ENCODE measurements around the gene TRIM33. TPM values are rescaled to one million over a fixed set of nuclear protein-coding genes. Genes with fewer than 3 reads are reported as not detected.
A peak's percentile ranks its signal among the peaks of the same experiment; 100 is the strongest.

The TRIM33 gene
- total RNA-seq, 1 experiment from 2014 or later = 38.7 TPM

DNA sequence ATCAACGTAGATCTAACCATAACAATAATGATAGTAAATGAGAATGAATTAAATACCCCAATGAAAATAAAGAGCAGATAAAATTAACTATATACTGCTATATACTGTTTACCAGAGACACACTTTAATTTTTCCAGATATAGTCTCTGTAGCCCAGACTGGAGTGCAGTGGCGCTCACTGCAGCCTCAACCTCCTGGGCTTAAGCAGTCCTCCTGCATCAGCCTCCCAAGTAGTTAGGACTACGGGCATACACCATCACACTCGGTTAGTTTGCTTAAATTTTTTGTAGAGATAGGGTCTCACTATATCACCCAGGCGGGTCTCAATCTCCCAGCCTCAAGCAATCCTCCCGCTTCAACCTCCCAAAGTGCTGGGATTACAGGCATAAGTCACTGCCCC lies 37.2 kb downstream of the TRIM33 start:
- Histone ChIP-seq H3K79me2 (ENCODE audit: low read depth) (peaks cover 99% of the 10 kb centered on the region), H3K4me2 (no peak overlapping the region), H3K9me3 (ENCODE audit: insufficient read depth, low read depth) (peaks cover 35% of the 10 kb centered on the region), H4K20me1 (ENCODE audit: insufficient read depth) (peaks cover 17% of the 10 kb centered on the region), H3F3A (ENCODE audit: insufficient read depth, low read depth) (peaks cover 33% of the 10 kb centered on the region), H3K9me2 (ENCODE audit: insufficient read depth) (no peaks in the 10 kb centered on the region), H3K27me3 (ENCODE audit: insufficient read depth, low read depth) (no peaks in the 10 kb centered on the region), H3K4me3 (no peak overlapping the region), H3K27ac (peak overlapping the region; percentile 17), H2AFZ (no peak overlapping the region), H3K36me3 (ENCODE audit: low read depth) (peaks cover 50% of the 10 kb centered on the region), H3K4me1 (replicated peaks; ENCODE audit: insufficient read depth) (no peaks in the 10 kb centered on the region)
- POLR2A ChIA-PET (ENCODE audit: unreplicated experiment) = no interaction called here
- no peak for DNase-seq
- intact Hi-C loops (cut with micrococcal nuclease; ENCODE audit: unreplicated experiment) = no loop called here
- BruUV-seq (replicated peaks) = no TSS peak
- CTCF ChIA-PET = no interaction called here
- TF ChIP-seq, protein P1, sequence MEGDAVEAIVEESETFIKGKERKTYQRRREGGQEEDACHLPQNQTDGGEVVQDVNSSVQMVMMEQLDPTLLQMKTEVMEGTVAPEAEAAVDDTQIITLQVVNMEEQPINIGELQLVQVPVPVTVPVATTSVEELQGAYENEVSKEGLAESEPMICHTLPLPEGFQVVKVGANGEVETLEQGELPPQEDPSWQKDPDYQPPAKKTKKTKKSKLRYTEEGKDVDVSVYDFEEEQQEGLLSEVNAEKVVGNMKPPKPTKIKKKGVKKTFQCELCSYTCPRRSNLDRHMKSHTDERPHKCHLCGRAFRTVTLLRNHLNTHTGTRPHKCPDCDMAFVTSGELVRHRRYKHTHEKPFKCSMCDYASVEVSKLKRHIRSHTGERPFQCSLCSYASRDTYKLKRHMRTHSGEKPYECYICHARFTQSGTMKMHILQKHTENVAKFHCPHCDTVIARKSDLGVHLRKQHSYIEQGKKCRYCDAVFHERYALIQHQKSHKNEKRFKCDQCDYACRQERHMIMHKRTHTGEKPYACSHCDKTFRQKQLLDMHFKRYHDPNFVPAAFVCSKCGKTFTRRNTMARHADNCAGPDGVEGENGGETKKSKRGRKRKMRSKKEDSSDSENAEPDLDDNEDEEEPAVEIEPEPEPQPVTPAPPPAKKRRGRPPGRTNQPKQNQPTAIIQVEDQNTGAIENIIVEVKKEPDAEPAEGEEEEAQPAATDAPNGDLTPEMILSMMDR (conservative IDR thresholded peaks at IDR 0.05) = no peak
- no peak for TF ChIP-seq EZH2 (IDR thresholded peaks at IDR 0.05; ENCODE audit: low read depth)

GRCh38 chr1:114472408-114472807 lies 38.6 kb downstream of the TRIM33 start:
- no peak overlapping the region for H2AFZ ChIP-seq
- peaks cover 99% of the 10 kb centered on the region for H3K79me2 ChIP-seq (ENCODE audit: low read depth)
- no peak for TF ChIP-seq EZH2 (IDR thresholded peaks at IDR 0.05; ENCODE audit: low read depth)
- TF ChIP-seq, protein P1 (conservative IDR thresholded peaks at IDR 0.05) = no peak
- no peaks in the 10 kb centered on the region for H3K9me2 ChIP-seq (ENCODE audit: insufficient read depth)
- peaks cover 20% of the 10 kb centered on the region for H4K20me1 ChIP-seq (ENCODE audit: insufficient read depth)
- H3K36me3 ChIP-seq (ENCODE audit: low read depth) = peaks cover 57% of the 10 kb centered on the region
- DNase-seq = no peak
- ChIA-PET POLR2A (ENCODE audit: unreplicated experiment) (no interaction called here), CTCF (no interaction called here)
- H3K4me2 ChIP-seq = no peak overlapping the region
- intact Hi-C loops (cut with micrococcal nuclease; ENCODE audit: unreplicated experiment) = no loop called here
- no TSS peak for BruUV-seq (replicated peaks)
- H3K27ac ChIP-seq = no peak overlapping the region
- H3K9me3 ChIP-seq (ENCODE audit: insufficient read depth, low read depth) = peaks cover 36% of the 10 kb centered on the region
- H3K27me3 ChIP-seq (ENCODE audit: insufficient read depth, low read depth) = no peaks in the 10 kb centered on the region
- H3K4me1 ChIP-seq (replicated peaks; ENCODE audit: insufficient read depth) = no peaks in the 10 kb centered on the region; the same call in 1 of the 2 replicates
- no peak overlapping the region for H3K4me3 ChIP-seq
- peaks cover 33% of the 10 kb centered on the region for H3F3A ChIP-seq (ENCODE audit: insufficient read depth, low read depth)

DNA sequence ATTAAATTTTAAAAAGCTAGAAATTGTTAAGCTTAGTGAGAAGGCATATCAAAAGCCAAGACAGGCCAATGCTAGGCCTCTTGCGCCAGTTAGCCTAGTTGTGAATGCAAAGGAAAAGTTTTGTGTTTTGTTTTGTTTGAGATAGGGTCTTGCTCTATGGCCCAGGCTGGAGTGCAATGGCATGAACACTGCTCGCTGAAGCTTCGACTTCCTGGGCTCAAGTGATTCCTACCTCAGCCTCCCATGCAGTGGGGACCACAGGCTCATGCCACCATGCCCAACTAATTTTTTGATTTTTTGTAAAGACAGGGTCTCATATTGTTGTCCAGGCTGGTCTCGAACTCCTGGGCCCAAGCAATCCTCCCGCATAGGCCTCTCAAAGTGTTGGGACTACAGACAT lies 40.3 kb downstream of the TRIM33 start:
- peaks cover 12% of the 10 kb centered on the region for H4K20me1 ChIP-seq (ENCODE audit: insufficient read depth)
- H3K79me2 ChIP-seq (ENCODE audit: low read depth) = peaks cover 99% of the 10 kb centered on the region
- BruUV-seq (replicated peaks) = no TSS peak
- H3K4me1 ChIP-seq (replicated peaks; ENCODE audit: insufficient read depth) = no peaks in the 10 kb centered on the region; the same call in 1 of the 2 replicates
- no peak for TF ChIP-seq EZH2 (IDR thresholded peaks at IDR 0.05; ENCODE audit: low read depth)
- TF ChIP-seq, protein P1 (conservative IDR thresholded peaks at IDR 0.05) = no peak
- no peak overlapping the region for H3K4me2 ChIP-seq
- no peak overlapping the region for H3K4me3 ChIP-seq
- CTCF ChIA-PET = no interaction called here
- H2AFZ ChIP-seq = no peak overlapping the region
- H3K9me3 ChIP-seq (ENCODE audit: insufficient read depth, low read depth) = peaks cover 37% of the 10 kb centered on the region
- DNase-seq = no peak
- H3K9me2 ChIP-seq (ENCODE audit: insufficient read depth) = no peaks in the 10 kb centered on the region
- H3K36me3 ChIP-seq (ENCODE audit: low read depth) = peaks cover 52% of the 10 kb centered on the region
- H3K27ac ChIP-seq = no peak overlapping the region
- POLR2A ChIA-PET (ENCODE audit: unreplicated experiment) = interaction anchor here (0.6 kb wide), 1 partner anchor 25 kb away, joined by 3 read pairs; no protein-coding TSS in a partner anchor
- intact Hi-C loops (cut with micrococcal nuclease; ENCODE audit: unreplicated experiment) = no loop called here
- peaks cover 39% of the 10 kb centered on the region; the same call in 1 of the 2 replicates for H3F3A ChIP-seq (ENCODE audit: insufficient read depth, low read depth)
- no peaks in the 10 kb centered on the region for H3K27me3 ChIP-seq (ENCODE audit: insufficient read depth, low read depth)

Measured in PC-9 (cell line).